ENCODE results near the gene SELENOV.

The SELENOV gene

DNA sequence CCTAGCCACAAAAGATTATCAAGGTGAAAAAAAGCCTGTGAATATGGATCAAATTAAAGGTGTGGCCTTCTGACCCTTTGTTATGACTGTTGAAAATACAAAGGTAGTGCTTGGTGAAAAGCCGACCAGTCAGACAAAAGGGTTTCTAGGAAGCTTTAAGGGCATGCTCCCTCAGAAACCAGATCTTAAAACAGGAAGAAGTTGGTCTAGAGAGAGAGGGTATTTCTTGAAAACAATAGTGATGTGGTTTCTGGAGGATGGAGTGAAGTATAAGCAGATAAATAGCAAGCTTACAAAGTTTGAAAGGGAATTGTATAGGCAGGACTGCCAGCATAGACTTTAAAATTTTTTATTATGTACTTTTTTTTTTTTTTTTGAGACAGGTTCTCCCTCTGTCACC is 30.0 kb downstream of the SELENOV start:
- DNase-seq (ENCODE audit: insufficient read length, low spot score) = no peak
- no peak for TF ChIP-seq POLR2A (IDR thresholded peaks at IDR 0.05; ENCODE audit: low read depth, low read length)
- FAIRE-seq = no peak

DNA sequence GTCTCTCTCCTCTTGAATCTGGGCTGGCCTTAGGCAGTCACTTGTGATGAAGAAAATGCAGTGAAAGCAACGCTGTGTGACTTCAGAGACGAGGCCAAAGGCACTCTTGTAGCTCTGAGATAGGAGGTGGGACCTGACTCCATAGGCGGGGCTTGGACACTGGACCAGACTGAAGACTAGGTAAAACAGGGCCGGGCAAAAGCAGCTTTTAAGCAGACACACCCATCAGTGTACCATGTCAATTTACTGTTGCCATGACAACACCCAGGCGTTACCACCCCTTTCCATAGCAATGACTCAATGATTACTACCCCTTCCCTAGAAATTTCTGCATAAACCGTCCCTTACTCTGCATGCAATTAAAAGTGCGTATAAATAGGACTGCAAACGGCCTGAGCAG is 31.7 kb downstream of the SELENOV start:
- FAIRE-seq = no peak
- DNase-seq (ENCODE audit: insufficient read length, low spot score) = no peak
- TF ChIP-seq POLR2A (IDR thresholded peaks at IDR 0.05; ENCODE audit: low read depth, low read length) = no peak

DNA sequence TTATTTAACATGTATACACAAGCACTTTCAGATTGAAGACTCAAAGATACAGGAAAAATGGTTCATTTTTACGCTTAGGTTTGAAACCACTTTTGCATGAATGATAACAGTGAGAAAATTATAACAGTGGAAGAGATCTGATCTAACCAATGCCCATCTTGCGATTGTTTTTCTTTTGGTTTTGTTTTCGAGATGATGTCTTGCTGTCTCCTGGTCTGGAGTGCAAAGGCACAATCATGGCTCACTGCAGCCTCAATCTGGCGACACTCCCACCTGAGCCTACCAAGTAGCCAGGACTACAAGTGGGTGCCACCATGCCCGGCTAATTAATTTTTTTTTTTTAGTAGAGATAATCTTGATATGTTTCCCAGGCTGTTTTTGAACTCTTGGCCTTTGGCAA is 35.3 kb downstream of the SELENOV start:
- FAIRE-seq (no peak), DNase-seq (ENCODE audit: insufficient read length, low spot score) (no peak)
- TF ChIP-seq POLR2A (IDR thresholded peaks at IDR 0.05; ENCODE audit: low read depth, low read length) = no peak

DNA sequence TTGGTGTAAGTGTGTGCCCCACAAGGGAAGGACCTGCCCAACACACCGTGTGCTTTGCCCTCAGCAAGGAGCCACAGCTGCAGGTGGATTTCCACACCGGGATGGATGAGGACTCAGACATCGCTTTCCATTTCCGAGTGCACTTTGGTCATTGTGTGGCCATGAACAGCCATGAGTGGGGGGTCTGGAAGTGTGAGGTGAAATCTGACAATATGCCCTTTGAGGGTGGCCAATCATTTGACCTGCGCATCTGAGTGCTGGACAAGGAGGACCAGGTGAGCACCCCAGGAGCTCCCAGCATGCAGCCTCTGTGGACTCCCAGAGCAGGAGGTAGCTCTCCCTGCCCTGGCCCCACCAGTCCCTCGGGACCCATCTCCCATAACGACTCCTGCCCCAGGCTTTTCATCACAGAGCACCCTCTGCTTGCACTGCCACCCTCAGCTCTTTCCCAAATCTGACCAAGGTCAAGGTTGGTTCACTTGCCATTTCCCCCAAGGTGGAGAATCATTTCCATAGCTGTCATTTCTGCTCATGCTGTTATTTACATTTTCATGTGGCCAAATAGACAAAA is 38.2 kb downstream of the SELENOV start:
- TF ChIP-seq POLR2A (IDR thresholded peaks at IDR 0.05; ENCODE audit: low read depth, low read length) = no peak
- DNase-seq (ENCODE audit: insufficient read length, low spot score) (no peak), FAIRE-seq (no peak)

DNA sequence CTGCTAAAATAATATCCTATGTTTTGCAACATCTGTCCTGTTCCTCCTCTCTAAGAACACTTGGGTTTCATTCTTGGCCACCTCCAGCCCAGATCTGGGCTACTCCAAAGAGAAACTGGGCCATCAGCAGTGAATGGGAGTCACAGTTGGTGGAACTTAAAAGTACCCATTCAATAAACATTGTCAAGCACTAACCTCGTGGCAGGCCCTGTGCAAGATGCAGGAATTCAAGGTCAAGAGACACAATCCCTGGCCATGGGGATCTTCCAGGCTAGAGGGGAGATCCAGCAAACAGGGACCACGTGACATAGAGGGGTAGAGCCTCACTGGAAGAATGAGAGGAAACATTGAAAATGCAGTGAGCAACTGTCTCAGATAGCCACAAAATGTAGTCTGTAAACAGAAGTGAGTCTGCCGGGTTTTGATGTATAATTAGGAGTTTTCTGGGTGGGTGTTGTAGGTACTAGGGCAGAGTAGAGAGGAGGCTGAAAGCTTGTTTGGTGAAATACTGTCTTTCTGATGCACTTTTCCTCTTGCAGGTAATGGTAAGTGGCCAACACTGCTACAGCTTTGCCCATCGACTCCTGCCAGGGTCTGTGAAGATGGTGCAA is 39.9 kb downstream of the SELENOV start:
- TF ChIP-seq POLR2A (IDR thresholded peaks at IDR 0.05; ENCODE audit: low read depth, low read length) = no peak
- no peak for FAIRE-seq
- no peak for DNase-seq (ENCODE audit: insufficient read length, low spot score)

DNA sequence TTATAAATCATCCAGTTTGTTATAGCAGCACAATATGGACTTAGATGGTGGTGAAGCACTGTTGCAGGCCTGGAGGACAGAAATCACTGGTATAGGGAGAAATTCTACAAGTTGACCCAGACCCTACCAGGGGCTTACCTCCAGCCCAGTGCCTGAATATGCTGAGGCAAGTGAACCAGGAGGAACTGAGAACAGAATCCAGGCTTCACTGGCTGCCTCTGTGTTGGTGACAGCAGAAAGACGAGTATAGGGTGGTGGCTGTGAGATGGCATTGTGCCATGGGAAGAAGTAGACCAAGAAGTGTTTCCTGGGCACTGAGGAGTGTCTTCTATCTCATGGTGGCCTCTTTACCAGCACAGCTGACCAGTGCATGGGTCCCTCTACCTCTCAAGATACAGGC is 40.9 kb downstream of the SELENOV start:
- no peak for FAIRE-seq
- DNase-seq (ENCODE audit: insufficient read length, low spot score) = no peak
- no peak for TF ChIP-seq POLR2A (IDR thresholded peaks at IDR 0.05; ENCODE audit: low read depth, low read length)

DNA sequence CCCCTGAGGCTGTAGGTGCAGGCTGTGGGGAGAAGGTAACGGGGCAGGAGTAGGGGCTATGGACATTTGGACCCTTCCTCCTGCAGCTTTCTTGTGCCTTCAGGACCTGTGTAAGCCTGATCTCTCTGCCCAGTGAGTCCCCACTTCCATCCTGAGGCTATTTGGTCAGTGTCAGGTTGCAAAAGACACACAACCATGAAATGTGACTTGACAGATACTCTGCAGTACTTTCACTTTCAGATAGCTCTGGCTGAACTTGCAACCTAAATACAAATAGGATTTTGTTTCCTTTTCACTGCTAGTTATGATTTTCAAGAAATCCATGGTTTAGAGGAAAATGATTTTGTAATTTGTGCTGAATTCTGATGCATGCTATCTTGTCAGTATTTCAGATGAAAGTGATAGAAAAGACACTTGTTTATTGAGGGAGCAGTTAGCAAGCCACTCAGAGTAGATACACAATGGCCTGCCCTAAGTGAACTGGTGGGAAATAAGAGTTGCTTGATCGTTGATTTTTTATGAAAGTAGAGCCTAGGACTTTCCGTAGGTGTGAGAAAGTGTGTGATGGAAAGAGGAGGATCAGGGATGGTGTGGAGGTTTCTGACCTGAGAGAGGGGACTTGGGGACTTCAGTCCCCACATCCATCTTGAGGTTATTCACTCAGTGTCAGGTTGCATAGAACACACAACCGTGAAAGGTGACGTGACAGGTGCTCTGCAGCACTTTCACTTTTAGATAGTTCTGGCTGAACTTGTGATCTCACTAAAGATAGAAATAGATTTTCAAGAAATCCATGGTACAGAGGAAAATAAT is 43.1 kb downstream of the SELENOV start:
- TF ChIP-seq POLR2A (IDR thresholded peaks at IDR 0.05; ENCODE audit: low read depth, low read length) = no peak
- DNase-seq (ENCODE audit: insufficient read length, low spot score) (no peak), FAIRE-seq (peak; percentile 77)

DNA sequence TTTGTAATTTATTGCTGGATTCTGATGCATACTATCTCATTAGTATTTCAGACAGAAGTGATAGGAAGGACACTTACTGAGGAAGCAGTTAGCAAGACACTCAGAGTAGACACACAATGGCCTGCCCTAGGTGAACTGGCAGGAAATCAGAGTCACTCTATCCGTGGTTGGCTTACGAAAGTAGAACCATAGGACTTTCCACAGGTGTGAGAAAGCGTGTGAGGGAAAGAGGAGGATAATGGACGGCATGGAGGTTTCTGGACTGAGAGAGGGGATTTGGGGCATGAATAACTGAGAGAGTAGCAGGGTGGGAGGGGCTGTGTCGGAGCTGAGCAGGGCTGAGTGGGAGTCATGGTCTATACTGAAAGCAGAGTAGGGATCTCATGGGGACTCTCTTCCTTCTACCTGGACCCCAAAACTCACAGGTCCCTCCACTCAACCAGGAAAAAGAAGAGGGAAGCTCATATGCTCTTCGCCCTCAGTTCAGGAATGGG is 43.7 kb downstream of the SELENOV start:
- TF ChIP-seq POLR2A (IDR thresholded peaks at IDR 0.05; ENCODE audit: low read depth, low read length) = no peak
- no peak for DNase-seq (ENCODE audit: insufficient read length, low spot score)
- no peak for FAIRE-seq

DNA sequence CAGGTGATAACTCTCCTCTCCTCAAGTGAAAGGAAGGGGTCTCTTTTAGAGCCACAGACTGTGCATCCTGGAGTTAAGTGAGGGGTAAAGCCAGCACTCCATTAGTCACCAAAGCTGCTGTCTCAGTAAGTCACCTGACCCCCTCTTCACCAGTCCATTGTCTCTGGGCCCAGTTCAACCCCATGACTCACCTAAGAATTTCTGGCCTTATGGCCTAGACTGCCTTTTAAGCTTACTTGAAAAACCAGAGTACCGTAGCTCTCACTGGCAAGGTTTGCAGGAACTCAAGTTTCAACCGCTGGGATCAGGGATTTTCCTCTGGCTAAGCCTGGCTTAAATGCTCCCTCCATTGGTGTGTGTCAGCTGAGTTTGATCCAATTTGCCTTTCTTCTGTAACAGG is 48.5 kb downstream of the SELENOV start:
- FAIRE-seq = peak; percentile 93
- TF ChIP-seq POLR2A (IDR thresholded peaks at IDR 0.05; ENCODE audit: low read depth, low read length) = no peak
- peak; percentile 46 for DNase-seq (ENCODE audit: insufficient read length, low spot score)

DNA sequence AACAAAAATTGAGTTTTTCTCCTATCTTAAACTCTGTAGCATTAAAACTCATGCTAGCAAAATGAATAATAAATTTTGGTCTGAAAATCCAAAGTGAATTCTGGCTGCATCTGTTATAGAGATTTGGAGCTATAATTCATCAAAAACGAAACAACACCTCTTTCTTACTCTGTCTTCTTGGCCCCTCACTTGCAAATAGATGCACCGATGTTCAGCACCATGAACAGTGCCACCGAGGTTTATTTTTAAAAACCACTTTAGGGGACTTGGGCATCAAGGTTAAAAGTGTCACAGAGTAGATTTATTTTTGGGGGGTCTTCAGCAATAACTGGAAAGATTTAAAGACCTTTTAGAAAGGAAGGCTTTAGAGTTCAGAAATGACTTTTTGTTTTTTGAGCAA is 51.1 kb downstream of the SELENOV start:
- DNase-seq (ENCODE audit: insufficient read length, low spot score) (no peak), FAIRE-seq (no peak)
- TF ChIP-seq POLR2A (IDR thresholded peaks at IDR 0.05; ENCODE audit: low read depth, low read length) = no peak

DNA sequence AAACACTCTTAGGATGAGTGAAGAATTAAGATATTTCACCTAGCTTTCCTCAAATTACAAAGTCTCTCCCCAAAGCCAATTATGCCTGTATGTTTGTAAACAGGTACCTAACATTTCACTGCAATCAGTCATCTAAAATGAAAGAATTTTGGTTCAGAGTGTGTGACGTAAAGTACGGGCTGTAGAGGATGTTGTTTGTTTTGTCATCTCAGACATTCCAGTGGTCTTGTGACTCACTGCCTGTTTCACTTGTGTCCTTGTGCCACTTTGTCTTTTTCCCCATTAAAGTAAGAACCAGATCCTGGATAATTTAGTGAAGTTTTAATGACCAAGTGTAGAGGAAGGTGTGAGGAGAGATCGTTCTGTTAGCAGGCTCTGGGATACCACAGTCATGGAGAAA is 53.7 kb downstream of the SELENOV start:
- peak; percentile 38 for FAIRE-seq
- peak; percentile 19 for DNase-seq (ENCODE audit: insufficient read length, low spot score)
- TF ChIP-seq POLR2A (IDR thresholded peaks at IDR 0.05; ENCODE audit: low read depth, low read length) = no peak

Data from H54 (cell line).